Activated T-helper 9 cell treated with anti-CD3 and anti-CD28 coated beads, Interleukin-2, amount 50 U/mL, for 16 hours (primary cell): Measurements from ENCODE around the gene CENPP.
"Not testable (repeated sequence)": the region's sequence is repeated elsewhere in the genome, so short reads cannot be mapped to it uniquely, and the experiment has no call there.

Experiments
- DNase-seq: peaks from one replicate; pipeline ENCODE4 v3.0.0-alpha.2; 2020; ENCODE audit warnings: low read depth

CENPP gene

GRCh38 chr9:92538541-92538940 lies 212.8 kb downstream of the CENPP start:
- DNase-seq: no peak

- no peak for DNase-seq
These were observed 218.2 kb downstream of the CENPP start for GRCh38 chr9:92543972-92544371.

DNA sequence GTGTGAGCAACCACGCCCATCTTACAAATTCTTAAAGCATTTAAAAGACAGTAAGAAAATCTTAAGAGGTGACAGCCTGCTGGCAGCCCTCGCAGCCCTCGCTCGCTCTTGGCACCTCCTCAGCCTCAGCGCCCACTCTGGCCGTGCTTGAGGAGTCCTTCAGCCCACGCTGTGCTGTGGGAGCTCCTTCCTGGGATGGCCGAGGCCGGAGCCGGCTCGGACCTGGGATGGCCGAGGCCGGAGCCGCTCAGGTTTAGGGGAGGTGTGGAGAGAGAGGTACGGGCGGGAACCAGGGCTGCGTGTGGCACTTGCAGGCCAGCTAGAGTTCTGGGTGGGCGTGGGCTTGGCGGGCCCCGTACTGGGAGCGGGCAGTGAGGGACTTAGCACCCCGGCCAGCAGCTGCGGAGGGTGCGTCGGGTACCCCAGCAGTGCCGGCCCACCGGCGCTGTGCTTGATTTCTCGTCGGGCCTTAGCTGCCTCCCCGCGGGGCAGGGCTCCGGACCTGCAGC lies 219.3 kb downstream of the CENPP start:
- DNase-seq: no peak

GRCh38 chr9:92547356-92547755 lies 221.6 kb downstream of the CENPP start:
- DNase-seq: no peak

DNA sequence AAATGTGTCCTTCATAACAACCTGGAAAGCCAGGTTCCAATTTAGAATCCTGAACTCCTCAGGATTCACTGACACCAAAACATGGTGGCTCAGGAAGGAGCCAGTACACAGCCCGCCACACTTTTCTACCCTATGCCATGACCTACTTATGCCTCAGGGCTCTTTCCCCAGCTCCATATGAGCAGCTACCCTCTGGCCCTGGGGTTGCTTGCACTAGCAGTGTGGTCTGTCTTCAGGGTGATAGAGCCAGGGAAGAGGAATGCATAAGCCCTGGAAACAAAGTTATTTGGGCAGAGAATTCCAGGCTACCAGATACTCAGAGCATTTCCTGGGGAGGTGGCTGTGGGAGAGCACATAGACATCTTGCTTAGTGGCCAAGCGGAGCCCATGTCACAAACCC lies 225.0 kb downstream of the CENPP start:
- no peak for DNase-seq

- no peak for DNase-seq
These were observed 233.0 kb downstream of the CENPP start for GRCh38 chr9:92558612-92559374.

- DNase-seq: no peak
These were observed 235.9 kb downstream of the CENPP start for GRCh38 chr9:92561374-92562330.

DNA sequence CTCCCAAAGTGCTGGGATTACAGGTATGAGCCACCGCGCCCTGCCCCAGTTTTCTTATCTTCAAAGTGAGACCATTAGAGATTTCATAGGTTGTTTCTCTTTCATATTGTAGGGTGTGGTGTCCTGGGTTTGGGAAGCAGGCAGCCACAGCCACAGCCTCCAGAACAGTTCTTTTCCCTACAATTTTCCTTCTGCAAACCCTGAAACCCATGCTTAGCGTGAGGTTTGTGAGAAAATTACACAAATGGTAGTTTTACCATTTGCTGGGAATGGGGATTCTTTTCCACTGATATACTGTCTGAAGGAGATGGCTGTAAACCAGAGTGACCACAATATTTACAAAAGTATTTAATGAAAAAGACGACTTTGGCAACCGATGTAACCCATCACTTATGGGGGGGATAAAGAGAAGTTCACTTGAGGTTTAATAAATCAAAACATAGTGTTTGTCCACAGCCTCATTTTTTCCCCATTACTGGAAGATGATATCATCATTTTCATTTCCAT lies 236.8 kb downstream of the CENPP start:
- no peak for DNase-seq

DNA sequence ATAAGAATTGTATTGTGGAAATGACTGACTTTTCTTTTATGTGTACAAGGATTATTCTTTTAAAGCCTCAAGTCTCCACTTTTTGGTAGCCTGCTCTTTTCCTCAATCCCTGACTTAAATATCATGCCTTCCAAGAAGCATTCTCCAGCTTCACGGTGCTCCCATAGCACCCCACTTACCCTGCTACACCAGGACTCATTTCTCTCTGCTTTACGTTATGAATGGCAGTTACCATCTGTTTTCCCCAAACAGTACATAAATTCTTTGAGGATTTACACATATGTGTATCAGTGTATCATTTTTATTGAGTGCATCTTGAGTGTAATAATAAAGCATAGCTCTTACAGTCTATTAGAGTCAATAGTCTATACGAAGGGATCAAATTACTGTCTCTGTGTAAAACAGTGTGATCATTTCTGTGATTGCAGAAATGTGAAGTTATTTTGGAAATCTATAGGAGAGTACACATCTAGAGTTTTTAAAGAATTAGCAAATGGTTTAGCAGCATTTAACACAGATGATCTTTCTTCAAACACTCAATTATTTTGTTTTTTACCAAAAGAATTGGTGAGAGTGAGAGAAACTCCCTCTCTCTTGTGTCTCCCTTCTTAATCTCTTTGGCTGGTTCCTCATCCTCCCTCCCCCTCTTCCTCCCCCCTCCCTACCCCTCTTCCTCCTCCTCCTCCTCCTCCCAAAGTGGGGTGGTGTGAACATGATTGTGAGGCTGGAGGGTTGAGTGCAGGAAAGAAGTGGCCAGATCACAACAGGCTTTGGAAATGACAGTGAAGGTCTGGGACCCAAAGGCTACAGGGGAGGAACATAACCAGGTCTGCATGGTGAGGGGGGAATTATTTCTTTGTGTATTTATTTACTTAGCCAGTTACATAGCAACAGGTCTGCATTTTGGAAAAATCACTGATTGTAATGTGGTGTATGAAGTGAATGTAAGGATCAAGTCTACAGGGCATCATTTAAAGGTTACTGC lies 237.7 kb downstream of the CENPP start:
- DNase-seq: no peak

GRCh38 chr9:92564504-92564903 lies 238.8 kb downstream of the CENPP start:
- DNase-seq: no peak

- DNase-seq: no peak
These were observed 239.2 kb downstream of the CENPP start for GRCh38 chr9:92564982-92565381.

- not testable (repeated sequence) for DNase-seq
These were observed 246.1 kb downstream of the CENPP start for GRCh38 chr9:92571871-92572270.

- not testable (repeated sequence) for DNase-seq
These were observed 247.9 kb downstream of the CENPP start for GRCh38 chr9:92573612-92574011.

DNA sequence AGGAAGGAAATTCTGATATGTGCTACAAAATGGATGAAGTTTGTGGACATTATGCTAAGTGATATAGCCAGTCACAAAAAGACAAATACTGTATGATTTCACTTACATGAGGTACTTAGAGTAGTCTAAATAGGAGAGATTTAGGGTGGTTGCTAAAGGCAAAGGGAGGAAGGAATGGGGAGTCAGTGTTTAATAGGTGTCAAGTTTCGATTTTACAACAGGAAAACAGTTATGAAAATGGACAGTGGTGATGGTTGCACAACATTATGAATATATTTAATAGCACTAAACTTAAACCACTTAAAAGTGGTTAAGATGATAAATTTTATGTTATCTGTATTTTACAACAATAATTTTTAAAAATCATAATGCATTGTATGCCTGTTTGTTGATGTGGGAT lies 250.4 kb downstream of the CENPP start:
- DNase-seq: no peak

GRCh38 chr9:92589923-92590322 lies 264.2 kb downstream of the CENPP start:
- DNase-seq: no peak

DNA sequence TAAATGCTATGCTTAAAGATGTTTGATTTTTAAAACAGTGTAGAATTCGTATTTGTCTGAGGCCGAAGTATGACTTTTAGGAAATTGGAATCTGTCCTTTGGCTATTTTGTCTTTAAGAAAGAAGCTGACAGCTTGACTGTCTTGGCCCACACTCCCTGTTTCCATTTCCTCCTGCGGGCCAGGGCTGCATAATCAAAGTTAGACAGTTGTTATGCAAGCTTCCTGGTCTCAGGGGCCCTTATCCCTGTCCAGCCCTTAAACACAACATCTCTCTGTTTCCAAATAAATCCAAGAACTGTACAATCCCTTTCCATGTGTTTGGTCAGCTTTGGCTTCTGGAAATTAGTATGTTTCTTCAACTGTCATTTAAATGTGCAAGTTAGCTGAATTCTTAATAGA lies 264.6 kb downstream of the CENPP start:
- no peak for DNase-seq

- DNase-seq: no peak
These were observed 266.8 kb downstream of the CENPP start for GRCh38 chr9:92592537-92592936.

GRCh38 chr9:92592946-92593861 lies 267.5 kb downstream of the CENPP start:
- DNase-seq: no peak

- not testable (repeated sequence) for DNase-seq
These were observed 269.3 kb downstream of the CENPP start for GRCh38 chr9:92595075-92595474.

DNA sequence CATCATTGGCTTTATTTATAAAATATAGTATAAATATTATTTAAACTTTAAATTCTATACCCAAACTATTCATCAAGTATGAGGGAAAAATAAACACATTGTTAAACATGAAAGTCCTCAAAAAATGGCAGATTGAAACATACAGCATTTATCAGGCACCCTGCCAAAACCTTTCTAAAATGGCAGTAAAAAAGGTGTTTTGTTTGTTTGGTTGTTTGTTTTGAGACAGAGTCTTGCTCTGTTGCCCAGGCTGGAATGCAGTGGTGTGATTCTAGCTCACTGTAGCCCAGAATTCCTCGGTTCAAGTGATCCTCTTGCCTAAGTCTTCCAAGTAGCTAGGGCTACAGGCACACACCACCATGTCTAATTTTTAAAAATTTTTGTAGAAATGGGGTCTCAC lies 270.2 kb downstream of the CENPP start:
- DNase-seq: no peak
